Karpas-422 (cell line): ENCODE measurements around the gene ZC3H4. TPM values are rescaled to one million over a fixed set of nuclear protein-coding genes. Genes with fewer than 3 reads are reported as not detected.
A peak's percentile ranks its signal among the peaks of the same experiment; 100 is the strongest.

Experiments
- DNase-seq: peaks from one replicate; pipeline ENCODE4 v3.0.0-alpha.2; 2015
- H2AFZ ChIP-seq: fragments of 200-600 bp; sonication (generic); 2 replicates; pipeline ENCODE4 v1.6.1; 2014; ENCODE audit warnings: antibody characterized with exemption, low read length, mixed read lengths
- H3K27ac ChIP-seq: fragments of 200-600 bp; sonication (generic); 2 replicates; pipeline ENCODE4 v1.5.1; 2014; ENCODE audit warnings: mild to moderate bottlenecking, low read length, moderate library complexity
- H3K27me3 ChIP-seq: fragments of 200-600 bp; sonication (generic); 2 replicates; pipeline ENCODE4 v1.6.1; 2014; ENCODE audit warnings: low read length, mixed read lengths
- H3K36me3 ChIP-seq: fragments of 200-600 bp; sonication (generic); 2 replicates; pipeline ENCODE4 v1.6.1; 2014; ENCODE audit warnings: low read length, mixed read lengths; ENCODE audit not compliant: insufficient read depth
- H3K4me1 ChIP-seq: fragments of 200-600 bp; sonication (generic); 2 replicates; pipeline ENCODE4 v1.6.1; 2014; ENCODE audit warnings: mild to moderate bottlenecking, low read length, mixed read lengths
- H3K4me2 ChIP-seq: fragments of 200-600 bp; sonication (generic); 2 replicates; pipeline ENCODE4 v1.6.1; 2014; ENCODE audit warnings: low read length, low read depth, mild to moderate bottlenecking; ENCODE audit not compliant: poor library complexity, severe bottlenecking
- H3K4me3 ChIP-seq: fragments of 200-600 bp; sonication (generic); 2 replicates; pipeline ENCODE4 v1.5.1; 2014; ENCODE audit warnings: mild to moderate bottlenecking, antibody characterized with exemption, low read length, mixed read lengths
- H3K79me2 ChIP-seq: fragments of 200-600 bp; sonication (generic); 2 replicates; pipeline ENCODE4 v1.6.1; 2014; ENCODE audit warnings: mild to moderate bottlenecking, low read length, mixed read lengths
- H3K9ac ChIP-seq: fragments of 200-600 bp; sonication (generic); 2 replicates; pipeline ENCODE4 v1.6.0; 2014; ENCODE audit warnings: low read length
- H3K9me2 ChIP-seq: fragments of 200-600 bp; sonication (generic), shearing (Covaris generic); replicated peaks from 2 replicates; pipeline ENCODE4 v1.6.0; 2014; ENCODE audit warnings: mild to moderate bottlenecking, low read length, moderate library complexity; ENCODE audit not compliant: insufficient read depth
- H3K9me3 ChIP-seq: fragments of 300-700, 200-600 bp; sonication (generic); 2 replicates; pipeline ENCODE4 v1.6.1; 2014; ENCODE audit warnings: low read length, mixed read lengths
- H4K20me1 ChIP-seq: fragments of 200-600 bp; sonication (generic); 2 replicates; pipeline ENCODE4 v1.6.1; 2014; ENCODE audit warnings: mild to moderate bottlenecking, antibody characterized with exemption, low read length, low read depth; ENCODE audit not compliant: insufficient read depth
- total RNA-seq: library from RNA; depleted of rRNA; stranded (reverse); fragments of >200 nt; shearing (Covaris generic); gene quantifications from 2 replicates; pipeline ENCODE4 v1.2.3, GENCODE V29; 2014; ENCODE audit warnings: low replicate concordance

ZC3H4 gene
- total RNA-seq, 1 experiment from 2014 or later = 13.0 TPM

GRCh38 chr19:47039239-47039874 lies 74.2 kb downstream of the ZC3H4 start:
- H3K9me2 ChIP-seq = no peaks in the 10 kb centered on the region
- no peak overlapping the region for H3K4me3 ChIP-seq
- peaks cover 16% of the 10 kb centered on the region for H3K4me1 ChIP-seq
- DNase-seq = no peak
- H3K9me3 ChIP-seq = no peaks in the 10 kb centered on the region
- H3K27ac ChIP-seq = no peak overlapping the region
- H2AFZ ChIP-seq = no peak overlapping the region
- H3K27me3 ChIP-seq = no peaks in the 10 kb centered on the region
- no peak overlapping the region for H3K9ac ChIP-seq
- no peaks in the 10 kb centered on the region for H3K36me3 ChIP-seq
- no peaks in the 10 kb centered on the region for H3K79me2 ChIP-seq
- no peaks in the 10 kb centered on the region for H4K20me1 ChIP-seq
- H3K4me2 ChIP-seq = no peak overlapping the region

- no peaks in the 10 kb centered on the region for H3K27me3 ChIP-seq
- no peak overlapping the region for H3K4me2 ChIP-seq
- H3K27ac ChIP-seq = no peak overlapping the region
- no peaks in the 10 kb centered on the region for H3K9me2 ChIP-seq
- DNase-seq = no peak
- H3K9me3 ChIP-seq = no peaks in the 10 kb centered on the region
- H3K79me2 ChIP-seq = no peaks in the 10 kb centered on the region
- H3K36me3 ChIP-seq = no peaks in the 10 kb centered on the region
- no peak overlapping the region for H2AFZ ChIP-seq
- H3K4me3 ChIP-seq = no peak overlapping the region
- H3K9ac ChIP-seq = no peak overlapping the region
- peaks cover 16% of the 10 kb centered on the region for H3K4me1 ChIP-seq
- no peaks in the 10 kb centered on the region for H4K20me1 ChIP-seq
Measured at GRCh38 chr19:47037766-47038165, 75.8 kb downstream of the ZC3H4 start.

- Histone ChIP-seq H3K4me1 (peaks cover 19% of the 10 kb centered on the region), H3K36me3 (no peaks in the 10 kb centered on the region), H3K4me3 (peak overlapping the region; percentile 70), H3K9ac (peak overlapping the region; percentile 70), H3K27me3 (no peaks in the 10 kb centered on the region), H3K4me2 (peak overlapping the region; percentile 83), H3K9me3 (no peaks in the 10 kb centered on the region), H3K79me2 (no peaks in the 10 kb centered on the region), H3K9me2 (no peaks in the 10 kb centered on the region), H4K20me1 (no peaks in the 10 kb centered on the region), H3K27ac (peak overlapping the region; percentile 36; the same call in 1 of the 2 replicates), H2AFZ (peak overlapping the region; percentile 29)
- peak; percentile 67 for DNase-seq
Measured at GRCh38 chr19:47036097-47036651, 77.4 kb downstream of the ZC3H4 start.

GRCh38 chr19:47035127-47036096 lies 78.2 kb downstream of the ZC3H4 start:
- peak overlapping the region; percentile 90 for H2AFZ ChIP-seq
- H3K9me3 ChIP-seq = no peaks in the 10 kb centered on the region
- H3K9me2 ChIP-seq = no peaks in the 10 kb centered on the region
- no peaks in the 10 kb centered on the region for H3K36me3 ChIP-seq
- no peaks in the 10 kb centered on the region for H4K20me1 ChIP-seq
- peak overlapping the region; percentile 83 for H3K4me2 ChIP-seq
- no peaks in the 10 kb centered on the region for H3K79me2 ChIP-seq
- H3K4me3 ChIP-seq = peak overlapping the region; percentile 70
- peak overlapping the region; percentile 75 for H3K9ac ChIP-seq
- H3K27ac ChIP-seq = 0 out of 2 replicates have a peak overlapping the region, but pooled peaks have one; percentile 7
- H3K27me3 ChIP-seq = no peaks in the 10 kb centered on the region
- H3K4me1 ChIP-seq = peaks cover 19% of the 10 kb centered on the region
- DNase-seq = peak; percentile 98

GRCh38 chr19:47032171-47032811 lies 81.3 kb downstream of the ZC3H4 start:
- Histone ChIP-seq H4K20me1 (no peaks in the 10 kb centered on the region), H3K9ac (no peak overlapping the region), H3K36me3 (no peaks in the 10 kb centered on the region), H3K79me2 (no peaks in the 10 kb centered on the region), H3K4me3 (no peak overlapping the region), H3K27ac (no peak overlapping the region), H3K9me3 (no peaks in the 10 kb centered on the region), H2AFZ (no peak overlapping the region), H3K9me2 (no peaks in the 10 kb centered on the region), H3K4me2 (no peak overlapping the region), H3K4me1 (peaks cover 19% of the 10 kb centered on the region), H3K27me3 (no peaks in the 10 kb centered on the region)
- peak; percentile 85 for DNase-seq

- H3K9me2 ChIP-seq = no peaks in the 10 kb centered on the region
- no peaks in the 10 kb centered on the region for H3K79me2 ChIP-seq
- no peak overlapping the region for H3K27ac ChIP-seq
- no peak overlapping the region for H3K9ac ChIP-seq
- no peaks in the 10 kb centered on the region for H3K36me3 ChIP-seq
- H2AFZ ChIP-seq = no peak overlapping the region
- H3K4me3 ChIP-seq = no peak overlapping the region
- DNase-seq = no peak
- no peak overlapping the region for H3K4me2 ChIP-seq
- no peaks in the 10 kb centered on the region for H3K27me3 ChIP-seq
- no peaks in the 10 kb centered on the region for H4K20me1 ChIP-seq
- H3K9me3 ChIP-seq = no peaks in the 10 kb centered on the region
- 0 out of 2 replicates have a peak, but pooled peaks cover 2% of the 10 kb centered on the region for H3K4me1 ChIP-seq
Measured at GRCh38 chr19:47028195-47028601, 85.4 kb downstream of the ZC3H4 start.

- DNase-seq = no peak
- 0 out of 2 replicates have a peak, but pooled peaks cover 2% of the 10 kb centered on the region for H3K4me1 ChIP-seq
- no peak overlapping the region for H3K4me3 ChIP-seq
- no peaks in the 10 kb centered on the region for H4K20me1 ChIP-seq
- no peak overlapping the region for H2AFZ ChIP-seq
- no peak overlapping the region for H3K9ac ChIP-seq
- no peaks in the 10 kb centered on the region for H3K36me3 ChIP-seq
- H3K9me2 ChIP-seq = no peaks in the 10 kb centered on the region
- H3K9me3 ChIP-seq = no peaks in the 10 kb centered on the region
- no peaks in the 10 kb centered on the region for H3K27me3 ChIP-seq
- no peak overlapping the region for H3K27ac ChIP-seq
- no peak overlapping the region for H3K4me2 ChIP-seq
- H3K79me2 ChIP-seq = no peaks in the 10 kb centered on the region
Measured at GRCh38 chr19:47027586-47028088, 85.9 kb downstream of the ZC3H4 start.
